Loucy (cell line): ENCODE data around the gene CPEB1.
"Not testable (repeated sequence)": the region's sequence is repeated elsewhere in the genome, so short reads cannot be mapped to it uniquely, and the experiment has no call there.

ENCODE experiments used
- H2AFZ ChIP-seq: fragments of 200-600 bp; sonication (generic); 2 replicates; pipeline ENCODE4 v1.6.0; 2016; ENCODE audit warnings: antibody characterized with exemption, mild to moderate bottlenecking, low read length, moderate library complexity
- H3F3A ChIP-seq: fragments of 200-600 bp; 2 replicates; pipeline ENCODE4 v1.6.0; 2016; ENCODE audit warnings: antibody characterized with exemption, low read depth, mild to moderate bottlenecking
- H3K27me3 ChIP-seq: fragments of 200-600 bp; sonication (generic); 2 replicates; pipeline ENCODE4 v1.6.1; 2014; ENCODE audit warnings: low read length, mild to moderate bottlenecking; ENCODE audit not compliant: insufficient read depth, poor library complexity, severe bottlenecking
- H3K36me3 ChIP-seq: fragments of 200-600 bp; sonication (generic); 2 replicates; pipeline ENCODE4 v1.6.1; 2016; ENCODE audit warnings: low read length; ENCODE audit not compliant: insufficient read depth
- H3K4me1 ChIP-seq: fragments of 200-600 bp; sonication (generic); 2 replicates; pipeline ENCODE4 v1.5.1; 2014; ENCODE audit warnings: low read length, mild to moderate bottlenecking; ENCODE audit not compliant: insufficient read depth, poor library complexity, severe bottlenecking
- H3K4me2 ChIP-seq: fragments of 200-600 bp; sonication (generic); 2 replicates; pipeline ENCODE4 v1.6.0; 2014; ENCODE audit warnings: antibody characterized with exemption, low read length, low read depth, mild to moderate bottlenecking; ENCODE audit not compliant: poor library complexity, severe bottlenecking
- H3K4me3 ChIP-seq: fragments of 200-600 bp; sonication (generic); 2 replicates; pipeline ENCODE4 v1.5.1; 2014; ENCODE audit warnings: low read length, mild to moderate bottlenecking, mixed read lengths; ENCODE audit not compliant: poor library complexity, severe bottlenecking
- H3K79me2 ChIP-seq: fragments of 200-600 bp; sonication (generic); 2 replicates; pipeline ENCODE4 v1.6.1; 2014; ENCODE audit warnings: low read length; ENCODE audit not compliant: insufficient read depth
- H3K9ac ChIP-seq: fragments of 200-600 bp; sonication (generic); 2 replicates; pipeline ENCODE4 v1.6.0; 2014; ENCODE audit warnings: mild to moderate bottlenecking, low read depth, low read length, moderate library complexity; ENCODE audit not compliant: poor library complexity, severe bottlenecking
- H3K9me2 ChIP-seq: fragments of 200-600 bp; sonication (generic); replicated peaks from 2 replicates; pipeline ENCODE4 v1.6.1; 2016; ENCODE audit warnings: low read depth, low read length, mixed read lengths
- H3K9me3 ChIP-seq: fragments of 200-600 bp; sonication (generic); 2 replicates; pipeline ENCODE4 v1.6.1; 2014; ENCODE audit warnings: mild to moderate bottlenecking, antibody characterized with exemption, low read length, low read depth; ENCODE audit not compliant: insufficient read depth
- H4K20me1 ChIP-seq: fragments of 200-600 bp; sonication (generic); 2 replicates; pipeline ENCODE4 v1.6.0; 2014; ENCODE audit warnings: antibody characterized with exemption, low read length, mild to moderate bottlenecking; ENCODE audit not compliant: insufficient read depth, poor library complexity, severe bottlenecking
- CTCF ChIP-seq: fragments of 200-600 bp; sonication (generic); conservative IDR thresholded peaks from 2 replicates; pipeline ENCODE4 v1.5.1; 2014; ENCODE audit warnings: mild to moderate bottlenecking, antibody characterized with exemption, low read length
- EZH2phosphoT487 ChIP-seq: fragments of 200-600 bp; IDR thresholded peaks from 2 replicates; pipeline ENCODE4 v1.6.1; 2018; ENCODE audit warnings: antibody characterized with exemption, mild to moderate bottlenecking, moderate library complexity, borderline replicate concordance

Gene CPEB1

DNA sequence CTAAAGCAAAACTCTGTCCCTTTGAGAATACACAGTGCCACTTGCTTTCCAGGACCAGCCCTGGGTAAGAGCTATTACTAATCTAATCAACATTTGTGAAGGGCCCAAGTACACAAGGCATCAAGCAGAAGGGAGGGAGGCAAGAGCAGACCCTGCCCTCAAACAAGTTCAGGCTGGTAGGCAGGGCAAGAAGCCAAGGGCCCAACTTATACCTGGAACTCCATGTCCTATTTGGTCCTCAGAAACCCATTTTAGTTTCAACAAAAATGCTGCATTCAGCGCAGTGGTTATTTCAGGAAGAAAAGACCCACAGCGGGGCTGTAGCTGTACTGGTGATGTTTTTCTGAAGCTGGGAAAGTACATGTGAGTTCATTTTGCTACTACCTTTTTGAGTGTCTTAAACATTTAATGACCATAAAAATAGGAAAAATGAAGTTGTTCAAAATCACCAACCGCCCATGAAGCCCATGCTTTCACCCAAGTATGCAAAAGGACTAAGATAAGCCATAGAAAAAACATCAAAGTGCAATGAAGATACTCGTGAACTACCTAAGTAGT lies 109.7 kb downstream of the CPEB1 start:
- H3K4me1 ChIP-seq = peaks cover 26% of the 10 kb centered on the region
- H3K36me3 ChIP-seq = peaks cover 58% of the 10 kb centered on the region; the same call in 1 of the 2 replicates
- peak overlapping the region; percentile 99 for H3K9ac ChIP-seq
- H3K9me2 ChIP-seq = no peaks in the 10 kb centered on the region
- H3K4me2 ChIP-seq = peak overlapping the region; percentile 83
- H3K79me2 ChIP-seq = peaks cover 59% of the 10 kb centered on the region
- H3K27me3 ChIP-seq = peaks cover 10% of the 10 kb centered on the region
- no peaks in the 10 kb centered on the region for H3K9me3 ChIP-seq
- 0 out of 2 replicates have a peak, but pooled peaks cover 8% of the 10 kb centered on the region for H3F3A ChIP-seq
- no peak overlapping the region for H2AFZ ChIP-seq
- TF ChIP-seq CTCF (no peak), EZH2phosphoT487 (no peak)
- H3K4me3 ChIP-seq = peak overlapping the region; percentile 99
- peaks cover 48% of the 10 kb centered on the region for H4K20me1 ChIP-seq

GRCh38 chr15:82536409-82537350 lies 110.5 kb downstream of the CPEB1 start:
- H3K36me3 ChIP-seq = peaks cover 59% of the 10 kb centered on the region; the same call in 1 of the 2 replicates
- peak overlapping the region; percentile 99 for H3K9ac ChIP-seq
- no peaks in the 10 kb centered on the region for H3K9me3 ChIP-seq
- peak overlapping the region; percentile 99 for H3K4me3 ChIP-seq
- H3K4me2 ChIP-seq = peak overlapping the region; percentile 83
- H3F3A ChIP-seq = 0 out of 2 replicates have a peak, but pooled peaks cover 8% of the 10 kb centered on the region
- H3K79me2 ChIP-seq = peaks cover 59% of the 10 kb centered on the region
- H3K9me2 ChIP-seq = no peaks in the 10 kb centered on the region
- peaks cover 26% of the 10 kb centered on the region for H3K4me1 ChIP-seq
- H4K20me1 ChIP-seq = peaks cover 48% of the 10 kb centered on the region
- peaks cover 10% of the 10 kb centered on the region for H3K27me3 ChIP-seq
- TF ChIP-seq EZH2phosphoT487 = no peak
- TF ChIP-seq CTCF = no peak
- H2AFZ ChIP-seq = no peak overlapping the region

DNA sequence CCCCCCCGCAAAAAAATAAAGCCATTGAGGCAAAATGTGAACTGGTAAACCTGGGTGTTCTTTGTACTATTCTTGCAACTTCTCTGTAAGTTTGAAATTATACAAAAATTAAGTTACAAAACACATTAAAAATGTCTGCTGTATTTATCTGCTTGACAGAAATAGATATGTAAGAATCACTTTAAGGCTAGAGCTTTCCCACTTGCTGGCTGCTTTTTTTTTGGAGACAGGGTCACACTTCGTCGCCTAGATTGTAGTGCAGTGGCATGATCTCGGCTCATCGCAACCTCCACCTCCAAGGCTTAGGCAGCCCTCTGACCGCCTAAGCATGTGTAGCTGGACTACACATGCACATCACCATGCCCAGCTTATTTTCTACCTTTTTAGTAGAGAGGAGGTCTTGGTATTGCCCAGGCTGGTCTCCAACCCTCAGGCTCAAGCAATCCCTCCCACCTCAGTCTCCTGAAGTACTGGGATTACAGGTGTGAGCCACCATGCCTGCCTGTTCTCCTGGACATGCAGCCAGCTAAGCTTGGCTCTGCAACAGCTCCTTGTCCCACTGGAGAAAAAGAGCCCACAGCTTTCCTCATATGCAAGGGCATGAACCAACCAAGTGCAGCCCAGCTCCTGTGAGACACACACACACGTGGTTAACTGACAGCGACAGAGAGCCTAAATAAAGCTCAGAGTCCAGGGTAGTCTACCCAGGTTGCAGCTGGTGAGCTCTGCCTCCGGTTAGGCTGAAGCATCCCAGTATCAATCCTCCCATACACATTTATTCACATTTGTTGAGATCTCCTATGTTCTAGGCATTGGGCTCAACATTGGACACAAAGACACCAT lies 111.4 kb downstream of the CPEB1 start:
- Histone ChIP-seq H4K20me1 (peaks cover 48% of the 10 kb centered on the region), H3K79me2 (peaks cover 53% of the 10 kb centered on the region), H3K4me1 (peaks cover 26% of the 10 kb centered on the region), H3F3A (0 out of 2 replicates have a peak, but pooled peaks cover 8% of the 10 kb centered on the region), H3K9me3 (no peaks in the 10 kb centered on the region), H2AFZ (no peak overlapping the region), H3K4me3 (peak overlapping the region; percentile 99), H3K9ac (peak overlapping the region; percentile 99), H3K36me3 (peaks cover 59% of the 10 kb centered on the region; the same call in 1 of the 2 replicates), H3K27me3 (peaks cover 10% of the 10 kb centered on the region), H3K9me2 (no peaks in the 10 kb centered on the region), H3K4me2 (peak overlapping the region; percentile 83)
- TF ChIP-seq EZH2phosphoT487 (no peak), CTCF (no peak)

DNA sequence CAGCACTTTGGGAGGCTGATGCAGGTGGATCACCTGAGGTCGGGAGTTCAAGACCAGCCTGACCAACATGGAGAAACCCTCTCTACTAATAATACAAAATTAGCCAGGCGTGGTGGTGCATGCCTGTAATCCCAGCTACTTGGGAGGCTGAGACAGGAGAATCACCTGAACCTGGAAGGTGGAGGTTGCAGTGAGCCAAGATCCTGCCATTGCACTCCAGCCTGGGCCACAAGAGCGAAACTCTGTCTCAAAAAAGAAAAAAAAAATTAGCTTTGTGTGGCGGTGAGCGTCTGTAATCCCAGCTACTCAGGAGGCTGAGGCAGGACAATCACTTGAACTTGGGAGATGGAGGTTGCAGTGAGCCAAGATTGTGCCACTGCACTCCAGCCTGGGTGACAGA lies 112.0 kb downstream of the CPEB1 start:
- not testable (repeated sequence) for H3K9me2 ChIP-seq, H3F3A ChIP-seq, H3K4me3 ChIP-seq, H3K4me2 ChIP-seq, H2AFZ ChIP-seq, H3K27me3 ChIP-seq, H3K9ac ChIP-seq, H3K9me3 ChIP-seq
- Histone ChIP-seq H3K4me1 (peaks cover 26% of the 10 kb centered on the region), H3K36me3 (peaks cover 59% of the 10 kb centered on the region; the same call in 1 of the 2 replicates), H4K20me1 (peaks cover 49% of the 10 kb centered on the region), H3K79me2 (peaks cover 50% of the 10 kb centered on the region)
